Stimulated activated CD8-positive, alpha-beta memory T cell treated with anti-CD3 and anti-CD28 coated beads, Interleukin-12 subunit alpha, Interleukin-12 subunit beta, amount 100 ng/mL, for 24 hours (primary cell): Measurements from ENCODE around the gene CSTPP1.

Source experiments
- DNase-seq: peaks from one replicate; pipeline ENCODE4 v3.0.0-alpha.2; 2020; ENCODE audit errors: extremely low read depth

Gene CSTPP1

DNA sequence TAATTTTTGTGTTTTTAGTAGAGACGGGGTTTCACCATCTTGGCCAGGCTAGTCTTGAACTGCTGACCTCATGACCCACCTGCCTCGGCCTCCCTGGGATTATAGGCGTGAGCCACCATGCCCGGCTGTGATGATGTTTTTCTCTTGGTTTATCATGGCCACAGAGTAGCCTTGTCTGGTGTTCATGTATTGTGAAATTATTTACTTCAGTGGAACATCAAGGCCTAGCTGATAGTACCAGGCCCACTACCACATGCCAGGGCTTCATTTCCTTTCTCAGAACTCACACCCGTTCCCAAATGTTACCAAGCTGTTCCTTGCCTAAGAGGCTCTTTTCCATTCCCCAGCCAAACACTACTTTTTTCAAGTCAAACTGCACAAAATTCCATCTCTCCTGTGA lies 272.1 kb downstream of the CSTPP1 start:
- no peak for DNase-seq
